Transverse colon (tissue), 4 donors: ENCODE measurements around the gene SCT.

Experiments used
- CTCF ChIP-seq, 5 experiments: fragments of 200-600 bp in 3 of 5; fragments of 450-650 bp in 2 of 5; sonication (generic) in 3 of 5; IDR thresholded peaks; 1 replicate in 2 of 5; 2 replicates in 3 of 5; pipeline ENCODE4 v1.5.1; 2016 to 2017; ENCODE audit warnings: antibody characterized with exemption in 5 of 5, inconsistent platforms in 3 of 5, mild to moderate bottlenecking in 2 of 5, moderate library complexity in 1 of 5
- EP300 ChIP-seq: sonication (generic); formaldehyde crosslinking; IDR thresholded peaks from one replicate; pipeline ENCODE4 v1.6.1; 2017; ENCODE audit warnings: antibody characterized with exemption, low read depth
- POLR2A ChIP-seq: fragments of 450-650 bp; IDR thresholded peaks from one replicate; pipeline ENCODE4 v1.6.1; 2016; ENCODE audit warnings: antibody characterized with exemption, mild to moderate bottlenecking, moderate library complexity
- POLR2AphosphoS5 ChIP-seq, 3 donors: sonication (generic); formaldehyde crosslinking; IDR thresholded peaks; one replicate each; pipeline ENCODE4 v1.6.1; 2016; ENCODE audit warnings: antibody characterized with exemption in 3 of 3

DNA sequence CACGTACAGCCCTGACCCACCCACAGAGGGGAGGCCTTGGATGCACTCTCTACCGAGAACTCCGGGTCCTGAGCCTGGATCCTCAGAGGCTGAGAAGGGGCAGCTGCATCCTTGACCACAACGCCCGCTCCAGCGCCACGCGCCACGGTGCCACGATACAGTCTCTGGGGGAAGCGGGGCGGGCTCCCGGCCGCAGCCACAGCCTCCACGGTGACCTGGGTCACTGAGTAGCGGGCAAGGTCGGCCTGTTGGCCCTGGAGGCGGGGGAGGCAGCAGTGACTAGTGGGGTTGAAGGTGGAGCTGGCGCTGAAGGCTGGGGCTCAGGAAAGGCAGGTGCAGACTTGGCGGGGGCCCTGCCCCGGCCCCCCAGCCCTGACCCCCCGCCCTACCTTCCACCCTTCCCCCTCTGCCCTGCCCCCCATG, 7.3 kb downstream of the SCT start:
- TF ChIP-seq CTCF (IDR thresholded peaks at IDR 0.05) (no peak), POLR2AphosphoS5 (IDR thresholded peaks at IDR 0.05) (no peak), POLR2A (no peak), EP300 (no peak)
